Measurements from ENCODE around the gene KIRREL3.

Gene KIRREL3

GRCh38 chr11:126529037-126529436 lies 471.5 kb downstream of the KIRREL3 start:
- DNase-seq (ENCODE audit: low read depth in 1 of 2, low spot score in 1 of 2), result no peak
- in situ Hi-C loops (cut with HindIII; ENCODE audit: low pct_unique_long_range_greater_than_20kb, low sequenced_read_pairs), result no loop called here
- TF ChIP-seq JUND (IDR thresholded peaks at IDR 0.05; ENCODE audit: low read depth), result no peak

- no peak for DNase-seq (ENCODE audit: low read depth in 1 of 2, low spot score in 1 of 2)
- in situ Hi-C loops (cut with HindIII; ENCODE audit: low pct_unique_long_range_greater_than_20kb, low sequenced_read_pairs), result no loop called here
- TF ChIP-seq JUND (IDR thresholded peaks at IDR 0.05; ENCODE audit: low read depth), result no peak
Observed at GRCh38 chr11:126528075-126528474, 472.5 kb downstream of the KIRREL3 start.

- no peak for TF ChIP-seq JUND (IDR thresholded peaks at IDR 0.05; ENCODE audit: low read depth)
- in situ Hi-C loops (cut with HindIII; ENCODE audit: low pct_unique_long_range_greater_than_20kb, low sequenced_read_pairs), result no loop called here
- DNase-seq (ENCODE audit: low read depth in 1 of 2, low spot score in 1 of 2), result no peak
Observed at GRCh38 chr11:126527651-126528050, 472.9 kb downstream of the KIRREL3 start.

- in situ Hi-C loops (cut with HindIII; ENCODE audit: low pct_unique_long_range_greater_than_20kb, low sequenced_read_pairs), result no loop called here
- DNase-seq (ENCODE audit: low read depth in 1 of 2, low spot score in 1 of 2), result no peak
- no peak for TF ChIP-seq JUND (IDR thresholded peaks at IDR 0.05; ENCODE audit: low read depth)
Observed at GRCh38 chr11:126526471-126526870, 474.1 kb downstream of the KIRREL3 start.

- in situ Hi-C loops (cut with HindIII; ENCODE audit: low pct_unique_long_range_greater_than_20kb, low sequenced_read_pairs), result no loop called here
- TF ChIP-seq JUND (IDR thresholded peaks at IDR 0.05; ENCODE audit: low read depth), result no peak
- no peak for DNase-seq (ENCODE audit: low read depth in 1 of 2, low spot score in 1 of 2)
Observed at GRCh38 chr11:126525702-126526101, 474.9 kb downstream of the KIRREL3 start.

GRCh38 chr11:126525216-126525615 lies 475.4 kb downstream of the KIRREL3 start:
- in situ Hi-C loops (cut with HindIII; ENCODE audit: low pct_unique_long_range_greater_than_20kb, low sequenced_read_pairs), result no loop called here
- no peak for DNase-seq (ENCODE audit: low read depth in 1 of 2, low spot score in 1 of 2)
- no peak for TF ChIP-seq JUND (IDR thresholded peaks at IDR 0.05; ENCODE audit: low read depth)

- in situ Hi-C loops (cut with HindIII; ENCODE audit: low pct_unique_long_range_greater_than_20kb, low sequenced_read_pairs), result no loop called here
- no peak for TF ChIP-seq JUND (IDR thresholded peaks at IDR 0.05; ENCODE audit: low read depth)
- no peak for DNase-seq (ENCODE audit: low read depth in 1 of 2, low spot score in 1 of 2)
Observed at GRCh38 chr11:126523441-126524205, 476.9 kb downstream of the KIRREL3 start.

GRCh38 chr11:126522606-126523005 lies 478.0 kb downstream of the KIRREL3 start:
- TF ChIP-seq JUND (IDR thresholded peaks at IDR 0.05; ENCODE audit: low read depth), result no peak
- DNase-seq (ENCODE audit: low read depth in 1 of 2, low spot score in 1 of 2), result no peak
- in situ Hi-C loops (cut with HindIII; ENCODE audit: low pct_unique_long_range_greater_than_20kb, low sequenced_read_pairs), result no loop called here

GRCh38 chr11:126522152-126522551 lies 478.4 kb downstream of the KIRREL3 start:
- no peak for TF ChIP-seq JUND (IDR thresholded peaks at IDR 0.05; ENCODE audit: low read depth)
- DNase-seq (ENCODE audit: low read depth in 1 of 2, low spot score in 1 of 2), result no peak
- in situ Hi-C loops (cut with HindIII; ENCODE audit: low pct_unique_long_range_greater_than_20kb, low sequenced_read_pairs), result no loop called here

DNA sequence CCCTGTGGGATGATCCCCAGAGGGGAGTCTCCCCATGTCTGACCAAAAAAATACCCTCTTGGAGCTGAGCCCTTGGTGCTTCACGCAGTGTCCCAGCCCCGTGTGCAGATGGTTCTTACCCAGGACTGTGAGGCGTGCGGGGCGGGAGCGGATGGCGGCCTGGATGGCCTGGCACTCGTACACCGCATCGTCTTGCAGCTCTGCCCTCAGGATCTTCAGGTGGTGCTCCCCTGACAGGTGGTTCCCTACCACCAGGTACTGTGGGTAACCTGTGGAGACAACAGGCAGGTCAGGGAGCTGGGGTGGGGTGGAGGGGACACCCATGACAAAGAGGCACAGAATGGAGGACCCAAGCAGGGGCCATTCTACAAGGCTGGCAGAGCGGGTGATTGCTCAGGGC lies 479.4 kb downstream of the KIRREL3 start:
- no peak for DNase-seq (ENCODE audit: low read depth in 1 of 2, low spot score in 1 of 2)
- in situ Hi-C loops (cut with HindIII; ENCODE audit: low pct_unique_long_range_greater_than_20kb, low sequenced_read_pairs), result no loop called here
- TF ChIP-seq JUND (IDR thresholded peaks at IDR 0.05; ENCODE audit: low read depth), result no peak

DNA sequence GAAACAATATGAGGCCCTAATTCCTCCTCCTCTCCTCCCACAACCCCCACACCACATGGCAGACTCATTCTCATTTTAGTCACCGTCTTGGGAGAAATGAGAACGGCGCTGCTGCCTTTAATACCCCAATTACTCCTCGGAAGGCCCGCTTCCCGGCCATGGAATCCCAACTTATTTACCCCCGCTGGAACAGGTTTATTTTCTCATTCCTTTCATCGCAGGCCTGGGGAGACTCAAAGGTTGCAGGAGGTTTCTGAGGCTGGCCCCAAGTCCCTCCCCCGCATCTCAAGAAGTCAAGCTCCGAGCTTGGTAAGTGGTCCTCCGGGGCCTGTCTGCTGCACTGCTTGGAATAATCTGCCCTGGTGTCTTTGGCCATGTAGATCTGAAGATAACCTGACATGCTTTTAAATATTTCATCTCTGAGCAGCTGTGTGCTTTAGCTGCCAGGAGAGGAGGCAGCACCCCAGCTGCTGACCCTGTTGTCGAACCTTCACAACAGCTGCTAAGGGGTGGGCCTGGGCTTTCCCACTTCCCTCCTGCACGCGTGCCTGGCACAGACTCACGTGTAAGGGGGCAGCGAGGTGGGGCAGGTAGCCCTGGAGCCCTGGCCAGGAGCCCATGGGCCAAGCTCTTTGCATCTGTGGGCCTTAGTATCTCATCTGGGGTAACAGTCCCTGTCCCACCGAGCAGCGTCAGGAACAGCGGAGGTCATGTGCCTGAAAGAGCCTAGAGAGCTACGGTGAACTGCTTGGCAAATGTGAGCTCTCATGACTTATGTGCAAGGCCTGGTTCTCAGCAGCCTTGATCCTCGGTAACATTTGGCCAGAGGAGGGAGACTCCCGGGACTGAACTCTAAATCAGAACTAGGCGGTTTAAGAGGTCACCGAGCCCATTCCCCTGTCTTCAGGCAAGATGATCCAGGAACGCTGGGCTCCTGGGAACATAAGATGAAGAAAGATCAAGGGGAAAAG lies 480.5 kb downstream of the KIRREL3 start:
- no peak for TF ChIP-seq JUND (IDR thresholded peaks at IDR 0.05; ENCODE audit: low read depth)
- in situ Hi-C loops (cut with HindIII; ENCODE audit: low pct_unique_long_range_greater_than_20kb, low sequenced_read_pairs), result no loop called here
- DNase-seq (ENCODE audit: low read depth in 1 of 2, low spot score in 1 of 2), result no peak

DNA sequence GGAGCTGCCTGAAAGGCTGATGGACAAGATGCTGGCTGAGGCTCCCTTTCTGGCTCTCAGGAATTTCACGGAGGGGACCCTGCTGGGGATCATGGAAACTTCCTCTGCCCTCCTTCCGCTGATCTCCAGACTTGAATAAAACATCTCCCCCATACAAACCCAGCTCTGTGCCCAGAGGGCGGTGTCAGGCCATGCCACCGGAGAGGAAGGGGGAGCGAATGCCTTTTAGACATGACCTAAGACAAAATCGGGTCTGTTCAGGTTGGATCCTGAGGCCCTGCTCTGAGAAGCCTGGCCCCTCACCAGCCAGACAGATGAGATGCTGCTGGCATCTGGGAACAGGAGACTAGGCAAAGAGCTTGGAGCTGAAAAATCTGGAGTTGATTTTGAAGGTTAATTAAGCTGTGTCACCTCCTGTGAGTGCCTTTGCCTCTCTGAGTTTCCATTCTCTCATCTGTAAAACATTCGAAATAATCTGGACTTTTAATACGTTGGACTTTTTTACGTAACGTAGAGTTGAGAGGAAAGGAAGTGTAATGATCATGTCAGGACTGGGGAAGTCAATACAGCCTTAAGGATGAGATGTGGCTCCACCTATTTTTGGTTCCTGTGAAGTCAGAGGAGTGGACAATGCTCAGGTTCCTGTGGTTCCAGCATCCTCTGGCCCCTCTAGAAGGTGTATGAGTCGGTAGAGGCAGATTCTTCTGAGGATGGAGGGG lies 481.4 kb downstream of the KIRREL3 start:
- in situ Hi-C loops (cut with HindIII; ENCODE audit: low pct_unique_long_range_greater_than_20kb, low sequenced_read_pairs), result no loop called here
- no peak for TF ChIP-seq JUND (IDR thresholded peaks at IDR 0.05; ENCODE audit: low read depth)
- no peak for DNase-seq (ENCODE audit: low read depth in 1 of 2, low spot score in 1 of 2)

Data from T47D (cell line).